GM18873 (cell line): ENCODE measurements around the gene MRM3.
"Not testable (repeated sequence)": the region's sequence is repeated elsewhere in the genome, so short reads cannot be mapped to it uniquely, and the experiment has no call there.

Source experiments
- ATAC-seq: cut with Tn5 transposase; IDR thresholded peaks from one replicate; pipeline ENCODE4 v1.9.1; 2021; ENCODE audit warnings: mild to moderate bottlenecking, moderate library complexity, moderate number of reproducible peaks; ENCODE audit not compliant: unreplicated experiment, low FRiP score

The MRM3 gene

GRCh38 chr17:781805-782731 lies at the start of gene MRM3, which contains the start of gene GLOD4:
TSS of gene MRM3 (plus strand) at chr17:782353. CDS start at chr17:782379, 26 bp downstream.
TSS of gene GLOD4 (minus strand) at chr17:782280. CDS start at chr17:782255, 25 bp downstream.
- peak; percentile 72 for ATAC-seq

GRCh38 chr17:732902-733720 lies 49.0 kb upstream of the MRM3 start:
- ATAC-seq, result no peak

- no peak for ATAC-seq
Observed at GRCh38 chr17:733743-734142, 48.4 kb upstream of the MRM3 start.

GRCh38 chr17:737561-738113 lies 44.5 kb upstream of the MRM3 start:
- ATAC-seq, result no peak

- ATAC-seq, result no peak
Observed at GRCh38 chr17:740240-741017, 41.7 kb upstream of the MRM3 start.

GRCh38 chr17:742147-742793 lies 39.9 kb upstream of the MRM3 start:
- ATAC-seq, result no peak

- no peak for ATAC-seq
Observed at GRCh38 chr17:743139-743538, 39.0 kb upstream of the MRM3 start.

- ATAC-seq, result no peak
Observed at GRCh38 chr17:744937-745336, 37.2 kb upstream of the MRM3 start.

- ATAC-seq, result no peak
Observed at GRCh38 chr17:745406-745805, 36.7 kb upstream of the MRM3 start.

GRCh38 chr17:746181-746580 lies 36.0 kb upstream of the MRM3 start:
- ATAC-seq, result no peak

GRCh38 chr17:746783-747629 lies 35.1 kb upstream of the MRM3 start:
- no peak for ATAC-seq

GRCh38 chr17:748604-749003 lies 33.5 kb upstream of the MRM3 start:
- not testable (repeated sequence) for ATAC-seq

- not testable (repeated sequence) for ATAC-seq
Observed at GRCh38 chr17:749359-749758, 32.8 kb upstream of the MRM3 start.

- ATAC-seq, result no peak
Observed at GRCh38 chr17:750431-751037, 31.6 kb upstream of the MRM3 start.

GRCh38 chr17:751269-752001 lies 30.7 kb upstream of the MRM3 start:
- peak; percentile 21 for ATAC-seq

- peak; percentile 76 for ATAC-seq
Observed at GRCh38 chr17:752002-752619, 30.0 kb upstream of the MRM3 start, which contains the start of gene GEMIN4. TSS of gene GEMIN4 (minus strand) at chr17:752264. CDS start at chr17:752142, 122 bp downstream.

- ATAC-seq, result no peak
Observed at GRCh38 chr17:752620-753219, 29.4 kb upstream of the MRM3 start.
